NCI-H345 (cell line): ENCODE results near the gene ZNF286A.
"Not testable (repeated sequence)": the region's sequence is repeated elsewhere in the genome, so short reads cannot be mapped to it uniquely, and the experiment has no call there.

Source experiments
- DNase-seq: peaks from one replicate; lab custom pipeline; 2025; lab: John Stamatoyannopoulos, UW

Gene ZNF286A

GRCh38 chr17:15699413-15699924 is at the start of gene ZNF286A:
Gene ZNF286A (plus strand): TSS chr17:15699752. CDS start chr17:15700330, 578 bp downstream.
- peak; percentile 97 for DNase-seq

- DNase-seq, result no peak
These were observed 49.6 kb upstream of the ZNF286A start for GRCh38 chr17:15649861-15650421.

- peak; percentile 16 for DNase-seq
These were observed 48.6 kb upstream of the ZNF286A start for GRCh38 chr17:15650741-15651582.

GRCh38 chr17:15651583-15652110 is 47.9 kb upstream of the ZNF286A start:
- peak; percentile 74 for DNase-seq

- no peak for DNase-seq
These were observed 46.6 kb upstream of the ZNF286A start for GRCh38 chr17:15652960-15653359.

- DNase-seq, result not testable (repeated sequence)
These were observed 45.2 kb upstream of the ZNF286A start for GRCh38 chr17:15654401-15654800.

GRCh38 chr17:15654886-15655561 is 44.5 kb upstream of the ZNF286A start:
- no peak for DNase-seq

GRCh38 chr17:15657868-15658267 is 41.7 kb upstream of the ZNF286A start:
- DNase-seq, result no peak

GRCh38 chr17:15658296-15658695 is 41.3 kb upstream of the ZNF286A start:
- no peak for DNase-seq

- DNase-seq, result no peak
These were observed 40.3 kb upstream of the ZNF286A start for GRCh38 chr17:15659236-15659635.

GRCh38 chr17:15659663-15660062 is 39.9 kb upstream of the ZNF286A start:
- DNase-seq, result no peak

- no peak for DNase-seq
These were observed 39.5 kb upstream of the ZNF286A start for GRCh38 chr17:15660077-15660476.

GRCh38 chr17:15662681-15663080 is 36.9 kb upstream of the ZNF286A start:
- DNase-seq, result no peak

GRCh38 chr17:15663176-15663575 is 36.4 kb upstream of the ZNF286A start:
- DNase-seq, result no peak

- DNase-seq, result no peak
These were observed 35.9 kb upstream of the ZNF286A start for GRCh38 chr17:15663691-15664090.

GRCh38 chr17:15669526-15669925 is 30.0 kb upstream of the ZNF286A start:
- DNase-seq, result not testable (repeated sequence)

GRCh38 chr17:15674640-15675039 is 24.9 kb upstream of the ZNF286A start:
- not testable (repeated sequence) for DNase-seq

GRCh38 chr17:15675991-15676390 is 23.6 kb upstream of the ZNF286A start:
- not testable (repeated sequence) for DNase-seq

- DNase-seq, result not testable (repeated sequence)
These were observed 16.4 kb upstream of the ZNF286A start for GRCh38 chr17:15683135-15683534.

GRCh38 chr17:15683824-15684478 is 15.6 kb upstream of the ZNF286A start, which contains the start of gene TRIM16:
Gene TRIM16 (minus strand): TSS chr17:15684311. CDS start chr17:15651609, 32,702 bp downstream.
- peak; percentile 51 for DNase-seq

GRCh38 chr17:15687494-15687893 is 12.1 kb upstream of the ZNF286A start:
- DNase-seq, result not testable (repeated sequence)

- DNase-seq, result not testable (repeated sequence)
These were observed 585 bp upstream of the ZNF286A start for GRCh38 chr17:15698967-15699366.
